ENCODE results near the gene FAM53B.

The FAM53B gene

GRCh38 chr10:124713679-124714255 lies 30.4 kb downstream of the FAM53B start:
- CTCF ChIA-PET: interaction anchor here (0.6 kb wide), 2 partner anchors 63 to 66 kb away, joined by 3 read pairs; no protein-coding TSS in a partner anchor
- POLR2A ChIA-PET: interaction anchor here (0.5 kb wide), 1 partner anchor 18 kb away, joined by 3 read pairs; no protein-coding TSS in a partner anchor
- H3K4me1 ChIP-seq (ENCODE audit: control insufficient read depth, insufficient read depth, low read length): 0 out of 2 replicates have a peak, but pooled peaks cover 3% of the 10 kb centered on the region

DNA sequence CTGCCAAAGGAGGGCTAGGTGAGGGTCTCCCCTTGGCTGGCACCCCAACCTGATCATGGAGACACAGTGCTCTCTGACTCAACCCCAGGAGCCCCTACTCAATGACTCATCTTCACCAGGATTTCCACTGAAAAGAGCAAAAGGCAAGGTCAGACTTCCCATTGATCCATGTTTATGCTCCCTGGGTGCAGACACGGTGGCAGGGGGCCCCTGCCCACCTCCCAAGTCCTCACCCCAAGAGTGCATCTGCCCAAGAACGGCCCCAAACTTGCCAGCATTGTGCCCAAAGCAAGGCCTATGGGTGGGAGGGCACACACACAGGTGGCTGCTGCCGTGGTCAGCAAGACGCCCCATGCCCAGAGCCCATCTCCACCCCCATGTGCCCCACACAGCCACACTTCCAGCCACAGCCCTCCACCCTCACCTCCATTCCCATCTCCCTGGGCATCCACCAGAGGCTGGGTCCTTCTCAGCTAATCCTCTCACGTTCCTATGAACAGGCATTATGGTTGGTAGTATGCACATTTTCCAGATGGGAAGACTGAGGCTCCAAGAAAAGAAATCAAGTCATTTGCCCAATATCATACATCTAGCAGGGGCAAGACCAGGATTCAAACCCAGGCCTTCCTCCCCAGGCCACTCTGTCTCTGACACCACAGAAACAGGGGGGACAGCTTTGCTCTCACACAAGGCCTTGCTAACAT lies 31.3 kb downstream of the FAM53B start:
- CTCF ChIA-PET: interaction anchor here (0.6 kb wide), 2 partner anchors 65 to 720 kb away, joined by 3 read pairs; no protein-coding TSS in a partner anchor
- POLR2A ChIA-PET: no interaction called here
- no peak overlapping the region for H3K27ac ChIP-seq (ENCODE audit: extremely low read depth, low read depth, low read length)
- H3K36me3 ChIP-seq (ENCODE audit: control insufficient read depth in 2 of 2, insufficient read depth in 1 of 2, low read length in 2 of 2): peaks cover 0 to 5% of the 10 kb centered on the region in 2 experiments; a peak in 2 of 3 replicates
- H3K4me3 ChIP-seq (ENCODE audit: low read depth, low read length): no peak overlapping the region
- TF ChIP-seq PRDM4 (tag by site-specific recombination; IDR thresholded peaks at IDR 0.05) (no peak), ZNF138 (tag by site-specific recombination; IDR thresholded peaks at IDR 0.05; ENCODE audit: borderline replicate concordance) (no peak), ZNF157 (tag by site-specific recombination; IDR thresholded peaks at IDR 0.05) (no peak), ZBTB7A (tag by site-specific recombination; IDR thresholded peaks at IDR 0.05; ENCODE audit: low read depth) (no peak), ZNF19 (tag by site-specific recombination; IDR thresholded peaks at IDR 0.05; ENCODE audit: low read depth) (no peak), ZNF169 (tag by site-specific recombination; IDR thresholded peaks at IDR 0.05) (no peak), MYNN (tag by site-specific recombination; IDR thresholded peaks at IDR 0.05; ENCODE audit: borderline replicate concordance) (no peak), PRDM10 (tag by site-specific recombination; IDR thresholded peaks at IDR 0.05) (no peak), ZNF416 (tag by site-specific recombination; IDR thresholded peaks at IDR 0.05) (no peak), ZNF488 (tag by site-specific recombination; IDR thresholded peaks at IDR 0.05) (no peak), ZNF404 (tag by site-specific recombination; IDR thresholded peaks at IDR 0.05) (no peak), ZNF426 (tag by site-specific recombination; IDR thresholded peaks at IDR 0.05) (no peak)
- TF ChIP-seq, protein P1, sequence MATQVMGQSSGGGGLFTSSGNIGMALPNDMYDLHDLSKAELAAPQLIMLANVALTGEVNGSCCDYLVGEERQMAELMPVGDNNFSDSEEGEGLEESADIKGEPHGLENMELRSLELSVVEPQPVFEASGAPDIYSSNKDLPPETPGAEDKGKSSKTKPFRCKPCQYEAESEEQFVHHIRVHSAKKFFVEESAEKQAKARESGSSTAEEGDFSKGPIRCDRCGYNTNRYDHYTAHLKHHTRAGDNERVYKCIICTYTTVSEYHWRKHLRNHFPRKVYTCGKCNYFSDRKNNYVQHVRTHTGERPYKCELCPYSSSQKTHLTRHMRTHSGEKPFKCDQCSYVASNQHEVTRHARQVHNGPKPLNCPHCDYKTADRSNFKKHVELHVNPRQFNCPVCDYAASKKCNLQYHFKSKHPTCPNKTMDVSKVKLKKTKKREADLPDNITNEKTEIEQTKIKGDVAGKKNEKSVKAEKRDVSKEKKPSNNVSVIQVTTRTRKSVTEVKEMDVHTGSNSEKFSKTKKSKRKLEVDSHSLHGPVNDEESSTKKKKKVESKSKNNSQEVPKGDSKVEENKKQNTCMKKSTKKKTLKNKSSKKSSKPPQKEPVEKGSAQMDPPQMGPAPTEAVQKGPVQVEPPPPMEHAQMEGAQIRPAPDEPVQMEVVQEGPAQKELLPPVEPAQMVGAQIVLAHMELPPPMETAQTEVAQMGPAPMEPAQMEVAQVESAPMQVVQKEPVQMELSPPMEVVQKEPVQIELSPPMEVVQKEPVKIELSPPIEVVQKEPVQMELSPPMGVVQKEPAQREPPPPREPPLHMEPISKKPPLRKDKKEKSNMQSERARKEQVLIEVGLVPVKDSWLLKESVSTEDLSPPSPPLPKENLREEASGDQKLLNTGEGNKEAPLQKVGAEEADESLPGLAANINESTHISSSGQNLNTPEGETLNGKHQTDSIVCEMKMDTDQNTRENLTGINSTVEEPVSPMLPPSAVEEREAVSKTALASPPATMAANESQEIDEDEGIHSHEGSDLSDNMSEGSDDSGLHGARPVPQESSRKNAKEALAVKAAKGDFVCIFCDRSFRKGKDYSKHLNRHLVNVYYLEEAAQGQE (tag by site-specific recombination; IDR thresholded peaks at IDR 0.05): no peak
- TF ChIP-seq, protein P2, sequence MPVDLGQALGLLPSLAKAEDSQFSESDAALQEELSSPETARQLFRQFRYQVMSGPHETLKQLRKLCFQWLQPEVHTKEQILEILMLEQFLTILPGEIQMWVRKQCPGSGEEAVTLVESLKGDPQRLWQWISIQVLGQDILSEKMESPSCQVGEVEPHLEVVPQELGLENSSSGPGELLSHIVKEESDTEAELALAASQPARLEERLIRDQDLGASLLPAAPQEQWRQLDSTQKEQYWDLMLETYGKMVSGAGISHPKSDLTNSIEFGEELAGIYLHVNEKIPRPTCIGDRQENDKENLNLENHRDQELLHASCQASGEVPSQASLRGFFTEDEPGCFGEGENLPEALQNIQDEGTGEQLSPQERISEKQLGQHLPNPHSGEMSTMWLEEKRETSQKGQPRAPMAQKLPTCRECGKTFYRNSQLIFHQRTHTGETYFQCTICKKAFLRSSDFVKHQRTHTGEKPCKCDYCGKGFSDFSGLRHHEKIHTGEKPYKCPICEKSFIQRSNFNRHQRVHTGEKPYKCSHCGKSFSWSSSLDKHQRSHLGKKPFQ (tag by site-specific recombination; IDR thresholded peaks at IDR 0.05): no peak
- H3K9me3 ChIP-seq (ENCODE audit: control insufficient read depth, insufficient read depth, low read depth, low read length): no peaks in the 10 kb centered on the region
- peaks cover 3% of the 10 kb centered on the region; the same call in 1 of the 2 replicates for H3K4me1 ChIP-seq (ENCODE audit: control insufficient read depth, insufficient read depth, low read length)

More at GRCh38 chr10:124713679-124714255, 30.4 kb downstream of the FAM53B start:
- peaks cover 0 to 5% of the 10 kb centered on the region in 2 experiments; a peak in 2 of 3 replicates for H3K36me3 ChIP-seq (ENCODE audit: control insufficient read depth in 2 of 2, insufficient read depth in 1 of 2, low read length in 2 of 2)
- H3K4me3 ChIP-seq (ENCODE audit: low read depth, low read length): no peak overlapping the region
- no peak overlapping the region for H3K27ac ChIP-seq (ENCODE audit: extremely low read depth, low read depth, low read length)
- TF ChIP-seq MYNN (tag by site-specific recombination; IDR thresholded peaks at IDR 0.05; ENCODE audit: borderline replicate concordance) (no peak), ZNF624 (tag by site-specific recombination; IDR thresholded peaks at IDR 0.05) (no peak), ZNF473 (tag by site-specific recombination; IDR thresholded peaks at IDR 0.05) (no peak), ZNF221 (tag by site-specific recombination; IDR thresholded peaks at IDR 0.05; ENCODE audit: borderline replicate concordance) (no peak), ZNF664 (tag by site-specific recombination; IDR thresholded peaks at IDR 0.05) (0 out of 2 replicates have a peak, but pooled peaks have one; percentile 21), ZNF768 (tag by site-specific recombination; IDR thresholded peaks at IDR 0.05) (no peak), ZNF341 (tag by site-specific recombination; IDR thresholded peaks at IDR 0.05; ENCODE audit: low read depth) (no peak), ZNF701 (tag by site-specific recombination; IDR thresholded peaks at IDR 0.05) (no peak)
- no peaks in the 10 kb centered on the region for H3K9me3 ChIP-seq (ENCODE audit: control insufficient read depth, insufficient read depth, low read depth, low read length)
